ENCODE data around the gene STOML2.

The STOML2 gene

GRCh38 chr9:35106343-35106730 is 3.4 kb upstream of the STOML2 start:
- no peak overlapping the region for H3K4me3 ChIP-seq (ENCODE audit: low read length)
- no peak for DNase-seq (ENCODE audit: low read depth)
- TF ChIP-seq, protein P1, sequence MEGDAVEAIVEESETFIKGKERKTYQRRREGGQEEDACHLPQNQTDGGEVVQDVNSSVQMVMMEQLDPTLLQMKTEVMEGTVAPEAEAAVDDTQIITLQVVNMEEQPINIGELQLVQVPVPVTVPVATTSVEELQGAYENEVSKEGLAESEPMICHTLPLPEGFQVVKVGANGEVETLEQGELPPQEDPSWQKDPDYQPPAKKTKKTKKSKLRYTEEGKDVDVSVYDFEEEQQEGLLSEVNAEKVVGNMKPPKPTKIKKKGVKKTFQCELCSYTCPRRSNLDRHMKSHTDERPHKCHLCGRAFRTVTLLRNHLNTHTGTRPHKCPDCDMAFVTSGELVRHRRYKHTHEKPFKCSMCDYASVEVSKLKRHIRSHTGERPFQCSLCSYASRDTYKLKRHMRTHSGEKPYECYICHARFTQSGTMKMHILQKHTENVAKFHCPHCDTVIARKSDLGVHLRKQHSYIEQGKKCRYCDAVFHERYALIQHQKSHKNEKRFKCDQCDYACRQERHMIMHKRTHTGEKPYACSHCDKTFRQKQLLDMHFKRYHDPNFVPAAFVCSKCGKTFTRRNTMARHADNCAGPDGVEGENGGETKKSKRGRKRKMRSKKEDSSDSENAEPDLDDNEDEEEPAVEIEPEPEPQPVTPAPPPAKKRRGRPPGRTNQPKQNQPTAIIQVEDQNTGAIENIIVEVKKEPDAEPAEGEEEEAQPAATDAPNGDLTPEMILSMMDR (IDR thresholded peaks at IDR 0.05; ENCODE audit: insufficient read depth, low read depth, low read length, missing control alignments): no peak

GRCh38 chr9:35105571-35106342 is 2.8 kb upstream of the STOML2 start:
- TF ChIP-seq, protein P1 (IDR thresholded peaks at IDR 0.05; ENCODE audit: insufficient read depth, low read depth, low read length, missing control alignments): no peak
- no peak for DNase-seq (ENCODE audit: low read depth)
- no peak overlapping the region for H3K4me3 ChIP-seq (ENCODE audit: low read length)

- no peak overlapping the region for H3K4me3 ChIP-seq (ENCODE audit: low read length)
- DNase-seq (ENCODE audit: low read depth): no peak
- TF ChIP-seq, protein P1 (IDR thresholded peaks at IDR 0.05; ENCODE audit: insufficient read depth, low read depth, low read length, missing control alignments): no peak
Measured at GRCh38 chr9:35105126-35105525, 2.2 kb upstream of the STOML2 start.

DNA sequence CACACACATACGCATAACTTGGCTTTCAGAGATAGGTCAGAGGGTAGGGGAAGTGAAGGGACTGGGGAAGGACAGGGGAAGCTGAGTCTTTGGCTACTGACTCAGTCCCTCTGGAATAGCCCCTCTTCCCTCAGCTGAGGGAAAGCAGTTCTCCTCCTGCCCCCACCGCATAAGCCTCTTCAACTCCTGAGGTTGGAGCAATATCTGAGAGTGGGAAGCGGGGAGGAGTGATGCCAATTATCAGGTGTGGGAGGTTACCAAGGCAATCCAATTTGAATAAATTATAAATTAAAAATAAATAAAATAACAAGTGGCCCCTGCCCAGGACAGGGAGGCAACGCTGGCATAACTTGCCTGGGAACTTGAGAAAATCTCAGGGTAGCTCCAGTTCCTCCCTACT is 1.7 kb upstream of the STOML2 start:
- DNase-seq (ENCODE audit: low read depth): no peak
- TF ChIP-seq, protein P1 (IDR thresholded peaks at IDR 0.05; ENCODE audit: insufficient read depth, low read depth, low read length, missing control alignments): no peak

GRCh38 chr9:35103660-35104191 is 795 bp upstream of the STOML2 start:
- TF ChIP-seq, protein P1 (IDR thresholded peaks at IDR 0.05; ENCODE audit: insufficient read depth, low read depth, low read length, missing control alignments): no peak
- no peak for DNase-seq (ENCODE audit: low read depth)
- H3K4me3 ChIP-seq (ENCODE audit: low read length): peak overlapping the region; percentile 88

More for the DNA sequence above, 1.7 kb upstream of the STOML2 start:
- no peak overlapping the region for H3K4me3 ChIP-seq (ENCODE audit: low read length)

GRCh38 chr9:35102465-35102768 is 514 bp downstream of the STOML2 start:
- peak; percentile 16 for DNase-seq (ENCODE audit: low read depth)
- TF ChIP-seq, protein P1 (IDR thresholded peaks at IDR 0.05; ENCODE audit: insufficient read depth, low read depth, low read length, missing control alignments): no peak
- peak overlapping the region; percentile 88 for H3K4me3 ChIP-seq (ENCODE audit: low read length)

DNA sequence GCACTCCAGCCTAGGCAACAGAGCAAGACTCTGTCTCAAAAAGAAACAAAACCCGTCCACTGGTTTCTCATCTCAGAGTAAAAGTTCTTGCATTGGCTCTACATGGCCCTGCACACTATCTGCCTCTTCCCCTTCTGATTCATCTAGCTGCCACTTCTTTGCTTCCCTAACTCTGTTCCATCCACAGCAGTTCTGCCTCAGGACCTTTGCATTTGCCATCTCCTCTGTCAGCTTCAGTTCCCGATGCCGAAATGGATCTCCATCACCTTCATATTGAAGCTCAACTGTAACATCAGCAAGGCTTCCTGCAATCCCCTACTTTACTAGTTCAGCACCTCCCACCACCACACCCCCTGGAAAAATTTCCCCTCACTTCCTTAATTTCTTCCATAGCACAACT is 5.4 kb downstream of the STOML2 start:
- DNase-seq (ENCODE audit: low read depth): no peak
- TF ChIP-seq, protein P1 (IDR thresholded peaks at IDR 0.05; ENCODE audit: insufficient read depth, low read depth, low read length, missing control alignments): no peak

More for the DNA sequence above, 5.4 kb downstream of the STOML2 start:
- no peak overlapping the region for H3K4me3 ChIP-seq (ENCODE audit: low read length)
